NCI-H524 treated with DMSO at 0.1 percent for 48 hours (cell line): Measurements from ENCODE around the gene CEMIP.
"Not testable (repeated sequence)": the region's sequence is repeated elsewhere in the genome, so short reads cannot be mapped to it uniquely, and the experiment has no call there.

Experiments
- DNase-seq: peaks from one replicate; lab custom pipeline; 2025; lab: John Stamatoyannopoulos, UW

The CEMIP gene

GRCh38 chr15:80953953-80954778 lies 175.0 kb downstream of the CEMIP start:
- DNase-seq = no peak

GRCh38 chr15:80955571-80956452 lies 176.6 kb downstream of the CEMIP start:
- DNase-seq = not testable (repeated sequence)

GRCh38 chr15:80957556-80957955 lies 178.4 kb downstream of the CEMIP start:
- no peak for DNase-seq

GRCh38 chr15:80957976-80958375 lies 178.8 kb downstream of the CEMIP start:
- no peak for DNase-seq

GRCh38 chr15:80958818-80959495 lies 179.8 kb downstream of the CEMIP start:
- DNase-seq = no peak

GRCh38 chr15:80965454-80965853 lies 186.3 kb downstream of the CEMIP start:
- DNase-seq = not testable (repeated sequence)

- DNase-seq = no peak
These were observed 187.4 kb downstream of the CEMIP start for GRCh38 chr15:80966431-80967197.

- no peak for DNase-seq
These were observed 188.3 kb downstream of the CEMIP start for GRCh38 chr15:80967451-80967850.

GRCh38 chr15:80967991-80968510 lies 188.9 kb downstream of the CEMIP start:
- DNase-seq = no peak

GRCh38 chr15:80969316-80969715 lies 190.1 kb downstream of the CEMIP start:
- no peak for DNase-seq

- no peak for DNase-seq
These were observed 191.0 kb downstream of the CEMIP start for GRCh38 chr15:80970018-80970657.

GRCh38 chr15:80970658-80971057 lies 191.5 kb downstream of the CEMIP start:
- DNase-seq = no peak

- DNase-seq = no peak
These were observed 192.0 kb downstream of the CEMIP start for GRCh38 chr15:80971143-80971542.

GRCh38 chr15:80972276-80972675 lies 193.1 kb downstream of the CEMIP start:
- DNase-seq = no peak

GRCh38 chr15:80974914-80975313 lies 195.7 kb downstream of the CEMIP start:
- DNase-seq = no peak

- DNase-seq = no peak
These were observed 197.7 kb downstream of the CEMIP start for GRCh38 chr15:80976851-80977250.

- DNase-seq = peak; percentile 58
These were observed 198.5 kb downstream of the CEMIP start for GRCh38 chr15:80977627-80978036.

GRCh38 chr15:80978685-80979329 lies 199.6 kb downstream of the CEMIP start:
- DNase-seq = no peak

- DNase-seq = no peak
These were observed 200.5 kb downstream of the CEMIP start for GRCh38 chr15:80979538-80980200.

- no peak for DNase-seq
These were observed 203.0 kb downstream of the CEMIP start for GRCh38 chr15:80982205-80982604.
